Adrenal gland (tissue), 5 donors: Measurements from ENCODE around the gene AK5.

Source experiments
- CTCF ChIP-seq, 6 experiments: fragments of 450-650 bp in 4 of 6; fragments of 200-600 bp in 2 of 6; sonication (generic) in 1 of 6; IDR thresholded peaks; 1 replicate in 5 of 6; 2 replicates in 1 of 6; pipeline versions ENCODE4 v1.5.1 to v1.8.0; 2016 to 2021; ENCODE audit warnings: antibody characterized with exemption in 6 of 6, mild to moderate bottlenecking in 2 of 6, moderate library complexity in 1 of 6
- POLR2A ChIP-seq, 2 donors: fragments of 450-650 bp; IDR thresholded peaks; one replicate each; pipeline ENCODE4 v1.6.1; 2017; ENCODE audit warnings: antibody characterized with exemption in 2 of 2, mild to moderate bottlenecking in 2 of 2, moderate library complexity in 1 of 2
- donor health status: DM: no; HTN: no; CAD: no.

GRCh38 chr1:77506771-77507170, 225.0 kb downstream of the AK5 start:
- no peak for TF ChIP-seq CTCF (IDR thresholded peaks at IDR 0.05)
- TF ChIP-seq POLR2A (IDR thresholded peaks at IDR 0.05) = no peak
